HL-60 (cell line): ENCODE measurements around the gene SLC30A9.

Experiments used
- GABPA ChIP-seq: IDR thresholded peaks from 2 replicates; pipeline ENCODE4 v1.6.1; 2012; ENCODE audit warnings: low read depth
- POLR2AphosphoS5 ChIP-seq: IDR thresholded peaks from 2 replicates; pipeline ENCODE4 v1.6.1; 2012; ENCODE audit warnings: low read depth
- SPI1 ChIP-seq: IDR thresholded peaks from 2 replicates; pipeline ENCODE4 v1.6.1; 2012; ENCODE audit warnings: low read depth, mild to moderate bottlenecking, borderline replicate concordance
- TF ChIP-seq, protein P1 (sequence below): IDR thresholded peaks from one replicate; pipeline ENCODE4 v1.5.1; 2011; ENCODE audit warnings: low read length, control low read depth, inconsistent platforms; ENCODE audit not compliant: insufficient read depth

DNA sequence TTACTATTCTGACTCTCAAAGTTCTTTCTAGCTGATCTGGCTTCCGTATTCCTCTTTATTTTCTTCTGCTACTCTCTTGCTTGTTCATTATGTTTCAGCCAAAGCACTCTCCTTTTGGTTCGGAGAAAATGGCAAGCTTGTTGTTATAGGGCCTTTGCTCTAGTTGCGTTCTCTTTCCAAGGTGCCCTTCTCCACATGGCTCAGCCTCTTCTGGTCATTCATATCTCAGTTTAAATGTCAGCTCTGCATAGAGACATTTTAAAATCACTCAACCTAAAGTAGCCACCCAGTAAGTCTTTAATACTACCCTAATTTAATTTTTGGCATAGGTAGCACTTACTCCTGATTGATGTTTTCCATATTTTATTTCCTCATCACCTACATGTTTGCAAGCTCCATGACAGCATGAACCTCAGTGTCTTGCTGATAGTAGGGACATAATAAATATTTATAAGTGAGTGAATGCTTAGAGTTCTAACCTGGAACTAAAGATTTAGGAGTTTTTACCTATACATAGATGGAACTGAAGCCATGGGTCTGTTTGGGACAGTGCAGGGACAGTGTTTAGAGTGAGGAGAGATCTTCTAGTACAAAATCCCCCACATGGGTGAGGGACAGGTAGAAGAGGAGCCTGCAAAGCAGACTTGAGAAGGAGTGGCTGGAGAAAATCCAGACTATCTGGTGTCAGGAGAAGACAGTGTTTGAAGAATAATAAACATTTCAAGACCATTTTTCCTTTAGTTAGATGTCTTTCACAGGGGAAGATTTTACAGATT, 17.9 kb downstream of the SLC30A9 start:
- TF ChIP-seq GABPA = no peak
- TF ChIP-seq, protein P1, sequence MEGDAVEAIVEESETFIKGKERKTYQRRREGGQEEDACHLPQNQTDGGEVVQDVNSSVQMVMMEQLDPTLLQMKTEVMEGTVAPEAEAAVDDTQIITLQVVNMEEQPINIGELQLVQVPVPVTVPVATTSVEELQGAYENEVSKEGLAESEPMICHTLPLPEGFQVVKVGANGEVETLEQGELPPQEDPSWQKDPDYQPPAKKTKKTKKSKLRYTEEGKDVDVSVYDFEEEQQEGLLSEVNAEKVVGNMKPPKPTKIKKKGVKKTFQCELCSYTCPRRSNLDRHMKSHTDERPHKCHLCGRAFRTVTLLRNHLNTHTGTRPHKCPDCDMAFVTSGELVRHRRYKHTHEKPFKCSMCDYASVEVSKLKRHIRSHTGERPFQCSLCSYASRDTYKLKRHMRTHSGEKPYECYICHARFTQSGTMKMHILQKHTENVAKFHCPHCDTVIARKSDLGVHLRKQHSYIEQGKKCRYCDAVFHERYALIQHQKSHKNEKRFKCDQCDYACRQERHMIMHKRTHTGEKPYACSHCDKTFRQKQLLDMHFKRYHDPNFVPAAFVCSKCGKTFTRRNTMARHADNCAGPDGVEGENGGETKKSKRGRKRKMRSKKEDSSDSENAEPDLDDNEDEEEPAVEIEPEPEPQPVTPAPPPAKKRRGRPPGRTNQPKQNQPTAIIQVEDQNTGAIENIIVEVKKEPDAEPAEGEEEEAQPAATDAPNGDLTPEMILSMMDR = no peak
- TF ChIP-seq SPI1 = no peak
- TF ChIP-seq POLR2AphosphoS5 = no peak
